Daoy (cell line): ENCODE measurements around the gene KIAA1755. TPM values are rescaled to one million over a fixed set of nuclear protein-coding genes. Genes with fewer than 3 reads are reported as not detected.

Experiments
- DNase-seq: peaks from one replicate; pipeline ENCODE4 v3.0.0-alpha.2; 2015; ENCODE audit warnings: low read depth
- total RNA-seq: library from RNA; depleted of rRNA; stranded (reverse); fragments of >200 nt; shearing (Covaris generic); gene quantifications from 2 replicates; pipeline ENCODE4 v1.2.3, GENCODE V29; 2014

KIAA1755 gene
- total RNA-seq, 1 experiment from 2014 or later, result 1.0 TPM

- DNase-seq, result peak; percentile 55
These were observed 79.2 kb downstream of the KIAA1755 start for GRCh38 chr20:38181207-38181801.

- peak; percentile 58 for DNase-seq
These were observed 79.8 kb downstream of the KIAA1755 start for GRCh38 chr20:38180781-38181180.

- no peak for DNase-seq
These were observed 80.7 kb downstream of the KIAA1755 start for GRCh38 chr20:38179846-38180245.

DNA sequence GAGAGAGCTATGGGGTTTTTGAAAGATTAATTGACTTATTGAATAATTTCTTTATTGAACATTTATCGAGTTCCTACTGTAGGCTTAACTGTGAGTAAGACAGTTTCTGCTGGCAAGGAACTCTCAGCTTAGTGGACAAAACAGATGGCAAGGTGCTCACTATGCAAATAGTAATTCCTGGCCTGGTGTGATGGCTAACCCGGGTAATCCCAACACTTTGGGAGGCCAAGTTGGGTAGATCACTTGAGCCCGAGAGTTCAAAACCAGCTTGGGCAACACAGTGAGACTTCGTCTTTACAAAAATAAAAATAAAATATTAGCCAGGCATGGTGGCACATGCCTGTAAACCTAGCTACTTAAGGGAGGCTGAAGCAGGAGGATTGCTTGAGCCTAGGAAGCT is 82.0 kb downstream of the KIAA1755 start:
- DNase-seq, result no peak

GRCh38 chr20:38178065-38178491 is 82.5 kb downstream of the KIAA1755 start:
- no peak for DNase-seq

DNA sequence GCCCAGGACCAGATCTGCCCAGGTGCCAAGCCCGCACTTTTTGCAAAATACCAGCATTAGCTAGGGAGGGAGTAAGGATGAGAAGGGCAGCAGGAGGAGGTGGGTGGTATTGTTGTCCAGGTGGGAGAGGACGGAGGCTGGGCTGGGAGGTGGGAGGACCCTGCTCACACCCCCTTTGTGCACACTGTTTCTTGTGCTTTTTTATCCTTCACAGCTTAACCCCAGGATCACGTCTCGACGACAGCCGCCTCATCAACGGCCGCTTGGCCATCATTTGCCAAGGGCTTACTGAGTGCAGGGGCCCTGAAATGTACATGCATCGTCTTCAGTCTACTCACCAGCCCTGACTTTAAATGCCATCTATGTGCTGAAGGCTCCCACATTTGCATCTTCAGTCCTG is 83.3 kb downstream of the KIAA1755 start:
- no peak for DNase-seq

- no peak for DNase-seq
These were observed 85.0 kb downstream of the KIAA1755 start for GRCh38 chr20:38175304-38176180.

DNA sequence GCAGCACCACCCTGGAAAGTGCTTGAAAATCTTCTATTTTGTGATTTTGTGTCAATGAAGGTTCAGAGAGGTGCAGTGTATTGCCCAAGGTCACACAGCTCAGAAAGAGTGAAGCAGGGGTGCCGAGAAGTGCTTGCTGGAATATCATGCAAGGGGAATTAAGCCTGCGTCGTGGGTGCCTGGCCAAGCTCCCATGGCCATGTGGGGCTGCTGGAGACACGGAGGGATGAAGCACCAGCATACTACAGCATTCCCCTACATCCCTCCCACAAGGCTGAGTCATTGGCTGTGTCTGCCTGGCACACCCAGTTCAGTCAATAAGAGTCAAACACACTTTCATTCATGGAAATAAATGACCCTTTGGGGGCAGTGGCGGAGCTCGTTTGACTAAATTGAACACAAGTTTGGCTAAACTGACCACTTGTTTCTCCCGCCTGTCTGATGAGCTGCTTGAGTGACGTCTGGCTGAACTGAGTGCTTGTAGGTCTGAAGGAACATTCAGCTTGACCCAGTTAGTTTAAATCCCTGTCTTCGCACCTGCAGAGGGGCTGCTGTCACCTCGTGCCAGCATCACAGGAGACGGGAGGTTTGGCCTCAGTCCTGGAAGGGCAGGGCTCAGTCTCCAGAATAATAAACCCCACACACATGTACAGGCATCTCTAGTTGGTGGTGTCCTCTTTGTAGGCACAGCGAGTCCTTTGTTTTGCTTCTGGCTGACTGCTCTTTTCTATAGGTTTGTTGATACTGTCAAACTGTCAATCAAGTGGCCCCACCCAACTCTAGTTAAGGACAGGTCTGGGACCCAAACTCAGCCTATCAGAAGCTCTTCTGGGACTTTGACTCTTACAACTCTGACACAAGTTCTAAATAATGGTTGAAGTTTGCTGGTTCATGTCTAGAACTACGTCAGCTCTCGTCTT is 87.0 kb downstream of the KIAA1755 start:
- peak; percentile 95 for DNase-seq

DNA sequence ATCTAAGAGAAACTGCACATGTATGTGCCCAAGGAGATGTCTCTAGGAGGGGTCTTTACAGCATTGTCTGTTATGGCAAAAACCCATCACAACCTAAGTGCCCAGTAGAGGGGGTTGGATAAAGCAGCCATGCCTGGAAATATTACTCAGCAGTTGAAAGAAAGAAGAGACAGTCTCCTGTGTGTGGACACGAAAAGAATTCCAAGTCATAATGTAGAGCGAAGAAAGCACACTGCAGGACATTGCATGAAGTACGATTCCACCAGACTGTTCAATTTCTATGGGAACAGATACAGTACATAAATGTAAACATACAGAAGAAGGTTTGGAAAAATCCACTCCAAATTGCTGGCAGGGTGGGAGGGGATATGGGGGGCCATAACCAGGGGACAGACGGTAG is 88.1 kb downstream of the KIAA1755 start:
- peak; percentile 33 for DNase-seq

DNA sequence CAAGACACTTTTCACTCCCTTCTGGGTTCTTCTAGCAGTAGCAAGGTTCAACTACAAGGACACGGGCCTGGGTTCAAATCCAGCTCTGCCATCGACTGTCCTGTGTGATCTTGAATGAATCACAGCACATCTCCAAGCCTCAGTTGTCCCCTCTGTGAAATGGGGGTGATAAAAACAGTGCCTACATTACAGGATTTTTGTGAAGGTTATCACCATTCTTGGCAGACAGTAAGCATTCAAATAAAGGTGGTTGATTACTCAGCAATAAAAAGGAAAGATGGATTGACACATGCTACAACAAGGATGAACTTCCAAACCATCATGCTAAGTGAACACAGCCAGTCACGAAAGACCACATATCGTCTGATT is 88.9 kb downstream of the KIAA1755 start:
- no peak for DNase-seq

DNA sequence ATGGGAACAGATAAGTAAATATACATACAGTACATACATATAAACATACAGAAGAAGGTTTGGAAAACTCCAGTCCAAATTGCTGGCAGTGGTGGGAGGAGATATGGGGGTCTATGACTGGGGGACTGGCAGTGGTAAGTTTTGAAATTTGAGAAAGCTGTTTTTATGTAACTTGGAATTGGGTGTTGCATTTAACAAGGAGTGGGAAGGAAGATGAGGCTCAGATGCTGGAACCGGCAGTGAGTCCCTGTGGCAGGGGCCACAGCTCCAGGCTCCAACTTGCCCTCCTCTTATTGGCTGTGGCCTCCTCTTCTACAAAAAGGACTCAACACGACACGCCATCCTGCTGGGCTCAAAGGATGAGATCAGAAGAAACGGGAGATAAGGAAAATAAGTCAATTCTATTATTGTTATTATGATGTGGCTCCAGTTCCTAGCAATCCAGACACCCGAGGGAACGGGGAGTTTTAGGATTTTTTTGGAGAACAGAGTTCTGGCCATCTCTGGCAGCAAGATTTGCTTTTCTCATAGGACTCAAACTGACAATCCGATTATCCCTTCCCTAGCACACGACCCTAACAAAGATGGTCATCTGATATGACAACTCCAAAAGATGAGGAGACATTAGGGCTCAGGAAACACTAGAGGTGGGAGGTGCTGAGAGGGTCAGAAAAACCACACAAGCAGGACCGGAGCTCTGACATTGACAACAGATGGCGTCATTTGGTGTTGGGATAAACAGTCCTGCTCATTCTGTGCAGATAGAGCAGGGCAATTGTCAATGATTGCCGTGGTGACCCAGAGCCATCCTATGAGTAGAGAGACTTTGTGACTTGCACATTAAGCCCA is 89.5 kb downstream of the KIAA1755 start:
- no peak for DNase-seq

DNA sequence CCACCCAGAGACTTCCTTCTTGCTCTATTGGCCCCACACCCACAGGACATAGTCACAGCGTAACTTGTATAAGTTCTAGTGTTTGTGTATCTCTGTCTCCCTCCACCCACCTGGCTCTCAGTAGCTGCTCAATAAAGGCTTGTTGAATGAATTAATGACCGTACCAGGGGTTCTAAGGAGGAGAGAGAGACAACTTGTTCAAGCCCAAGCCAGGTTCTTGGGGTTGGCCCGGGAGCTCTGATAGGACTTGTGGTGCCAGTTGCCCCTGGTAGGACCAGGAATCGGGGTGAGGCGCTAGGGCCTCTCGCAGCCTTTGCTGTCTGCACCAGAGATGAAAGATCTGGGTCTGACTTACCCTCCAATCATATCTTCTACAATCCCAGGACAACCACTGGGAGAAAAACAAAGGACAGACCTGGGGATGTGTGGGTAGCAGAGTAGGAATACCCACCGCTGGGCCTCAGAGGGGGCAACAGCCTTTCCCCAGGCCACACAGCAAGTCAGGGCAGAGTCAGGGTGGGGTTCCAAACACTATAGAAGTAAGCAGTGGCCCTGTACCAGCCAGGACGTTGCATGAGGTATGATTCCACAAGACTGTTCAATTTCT is 90.2 kb downstream of the KIAA1755 start:
- DNase-seq, result no peak

- DNase-seq, result no peak
These were observed 90.8 kb downstream of the KIAA1755 start for GRCh38 chr20:38169636-38170193.

DNA sequence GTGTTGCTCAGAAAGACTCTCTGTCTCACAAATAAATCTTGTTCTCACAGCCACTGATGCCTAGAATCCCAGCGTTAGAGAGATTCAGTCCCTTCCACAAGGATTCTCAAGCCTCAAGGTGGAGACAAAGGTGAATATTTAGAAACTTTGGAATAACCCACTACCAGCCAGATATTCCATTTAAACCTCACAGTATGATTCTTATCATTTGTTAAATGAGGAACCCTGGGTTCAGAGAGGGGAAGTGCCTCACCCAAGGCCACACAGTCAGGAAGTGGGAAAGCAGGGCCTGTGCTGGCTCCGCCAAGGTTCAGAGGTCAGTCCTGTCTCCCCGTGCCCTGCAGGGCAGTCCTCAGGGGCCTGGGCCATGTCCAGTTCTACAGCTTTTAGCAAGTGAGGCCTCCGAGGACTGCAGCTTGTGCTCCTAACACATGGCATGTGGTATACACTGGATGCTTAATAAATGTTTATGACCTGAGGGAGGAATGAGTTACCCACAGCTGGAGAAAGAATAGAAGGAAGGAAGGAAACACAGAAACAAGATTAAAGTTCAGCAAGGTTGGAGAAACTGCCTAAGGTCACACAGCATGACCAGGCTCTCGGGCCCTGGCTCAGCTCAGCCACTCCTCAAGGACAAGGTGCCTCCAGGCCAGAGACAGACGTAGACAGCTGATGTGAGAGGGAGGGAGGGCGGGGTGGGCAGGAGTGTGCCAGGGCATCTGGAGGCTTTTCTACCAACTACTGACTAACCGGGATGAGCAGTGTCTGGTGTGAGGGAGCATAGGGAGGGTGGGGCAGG is 91.5 kb downstream of the KIAA1755 start:
- DNase-seq, result no peak

- peak; percentile 89 for DNase-seq
These were observed 92.4 kb downstream of the KIAA1755 start for GRCh38 chr20:38167851-38168760.

DNA sequence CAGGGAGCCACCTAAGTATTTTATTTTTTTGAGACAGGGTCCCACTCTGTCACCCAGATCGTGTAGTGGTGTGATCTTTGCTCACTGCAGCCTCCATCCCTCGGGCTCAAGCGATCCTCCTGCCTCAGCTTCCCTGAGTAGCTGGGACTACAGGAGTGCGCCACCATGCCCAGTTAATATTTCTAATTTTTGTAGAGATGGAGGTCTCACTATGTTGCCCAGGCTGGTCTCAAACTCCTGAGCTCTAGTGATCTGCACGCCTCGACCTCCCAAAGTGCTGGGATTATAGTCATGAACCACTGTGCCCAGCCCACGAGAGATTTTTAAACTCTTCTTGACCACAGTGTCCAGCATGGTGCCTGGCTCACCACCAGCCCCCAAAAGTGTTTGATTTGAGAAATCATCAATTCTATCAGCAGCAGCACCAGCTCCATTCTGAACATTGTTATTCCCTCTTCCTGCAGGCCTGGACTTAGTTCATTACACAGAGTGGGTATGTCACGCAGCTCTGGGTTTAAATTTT is 93.1 kb downstream of the KIAA1755 start:
- no peak for DNase-seq

GRCh38 chr20:38166703-38167233 is 93.8 kb downstream of the KIAA1755 start:
- no peak for DNase-seq
